Anterior cingulate cortex (tissue), 58 donors: ENCODE measurements around the gene SNX8.
"Not testable (repeated sequence)": the region's sequence is repeated elsewhere in the genome, so short reads cannot be mapped to it uniquely, and the experiment has no call there.

Experiments
- DNase-seq, 58 donors: peaks; one replicate each; lab custom pipeline; 2025; lab: John Stamatoyannopoulos, UW

SNX8 gene

GRCh38 chr7:2314209-2314955 lies at the start of gene SNX8:
Gene SNX8 (minus strand): TSS chr7:2314441. CDS start chr7:2314421, 20 bp downstream.
- peak in 57 of 58 donors; percentile 28 to 95 (median 88) for DNase-seq

- DNase-seq: no peak
Observed at GRCh38 chr7:2362385-2363088, 48.3 kb upstream of the SNX8 start.

DNA sequence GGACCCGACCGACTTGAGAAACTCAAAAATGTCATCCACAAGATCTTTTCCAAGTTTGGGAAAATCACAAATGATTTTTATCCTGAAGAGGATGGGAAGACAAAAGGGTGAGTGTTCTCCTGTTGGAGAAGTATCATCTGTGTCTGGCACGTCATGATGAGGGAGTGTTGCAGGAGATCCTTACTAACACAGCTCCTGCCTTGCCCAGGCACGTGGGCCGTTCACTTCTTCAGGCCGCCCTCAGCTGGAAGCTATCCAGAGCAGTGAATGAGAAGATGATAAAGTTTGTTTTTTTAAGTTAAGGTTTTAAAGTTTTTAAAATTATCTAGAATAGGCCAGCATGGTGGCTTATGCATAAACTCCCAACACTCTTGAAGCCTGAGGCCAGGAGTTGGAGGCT lies 46.6 kb upstream of the SNX8 start:
- DNase-seq: no peak

GRCh38 chr7:2359610-2360009 lies 45.4 kb upstream of the SNX8 start:
- DNase-seq: no peak

DNA sequence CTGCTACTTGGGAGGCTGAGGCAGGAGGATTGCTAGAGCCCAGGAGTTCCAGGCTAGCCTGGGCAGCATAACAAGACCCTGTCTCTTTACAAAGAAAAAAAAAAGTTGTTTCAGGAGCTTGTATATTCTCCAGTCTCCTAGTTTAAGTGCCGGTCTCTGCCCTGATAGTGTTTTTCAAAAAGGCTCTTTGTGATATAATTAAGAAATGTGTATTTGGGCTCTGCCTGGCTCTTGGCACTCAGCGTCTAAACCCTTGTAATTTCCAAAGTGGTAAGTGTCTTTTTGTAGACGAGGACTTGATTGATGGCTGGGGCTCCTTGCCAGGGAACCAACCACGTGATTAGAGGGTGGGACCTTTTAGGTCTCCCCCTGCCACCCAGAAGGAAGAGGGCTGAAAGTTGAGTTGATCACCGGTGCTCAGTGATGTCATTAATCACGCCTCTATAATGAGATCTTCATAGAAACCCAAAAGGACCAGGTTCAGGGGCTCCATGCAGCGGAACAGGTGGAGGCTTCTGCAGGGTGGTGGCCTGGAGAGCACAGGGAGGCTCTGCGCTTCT lies 44.8 kb upstream of the SNX8 start:
- no peak for DNase-seq

GRCh38 chr7:2357571-2357970 lies 43.3 kb upstream of the SNX8 start:
- no peak for DNase-seq

DNA sequence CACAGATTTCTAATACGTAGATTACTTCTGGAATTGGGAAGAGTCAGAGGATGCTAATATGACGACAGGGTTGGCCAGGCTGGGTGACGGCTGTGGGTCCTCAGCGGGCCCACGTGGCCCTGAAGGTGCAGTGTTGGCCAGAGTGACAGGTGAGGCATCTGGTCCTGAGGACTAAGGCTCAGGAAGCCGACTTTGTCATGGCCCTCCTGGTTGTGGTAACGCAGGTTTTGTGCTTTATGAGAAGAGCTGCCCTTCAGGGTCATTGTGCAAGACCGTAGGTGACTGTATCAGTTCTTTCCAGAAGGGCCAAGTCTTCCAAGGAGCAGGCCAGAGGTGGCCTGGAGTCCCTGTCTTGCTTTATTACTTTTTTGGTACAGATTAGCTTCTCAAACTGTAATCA lies 42.9 kb upstream of the SNX8 start:
- no peak for DNase-seq

DNA sequence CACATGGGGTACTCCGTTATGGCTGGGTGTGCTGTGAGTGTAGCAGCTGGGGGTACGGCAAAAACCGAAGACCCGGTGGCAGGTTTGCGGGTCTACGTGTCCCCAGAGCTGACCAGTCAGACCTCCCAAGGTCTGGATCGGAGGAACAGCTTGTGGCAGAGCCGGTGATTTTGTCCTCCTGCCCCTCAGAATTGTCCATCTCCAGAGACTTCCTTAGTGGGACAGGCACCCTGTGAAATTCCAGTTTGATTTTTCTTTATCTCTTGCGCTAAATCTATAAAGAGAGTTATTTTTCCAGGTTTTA lies 41.4 kb upstream of the SNX8 start:
- no peak for DNase-seq

DNA sequence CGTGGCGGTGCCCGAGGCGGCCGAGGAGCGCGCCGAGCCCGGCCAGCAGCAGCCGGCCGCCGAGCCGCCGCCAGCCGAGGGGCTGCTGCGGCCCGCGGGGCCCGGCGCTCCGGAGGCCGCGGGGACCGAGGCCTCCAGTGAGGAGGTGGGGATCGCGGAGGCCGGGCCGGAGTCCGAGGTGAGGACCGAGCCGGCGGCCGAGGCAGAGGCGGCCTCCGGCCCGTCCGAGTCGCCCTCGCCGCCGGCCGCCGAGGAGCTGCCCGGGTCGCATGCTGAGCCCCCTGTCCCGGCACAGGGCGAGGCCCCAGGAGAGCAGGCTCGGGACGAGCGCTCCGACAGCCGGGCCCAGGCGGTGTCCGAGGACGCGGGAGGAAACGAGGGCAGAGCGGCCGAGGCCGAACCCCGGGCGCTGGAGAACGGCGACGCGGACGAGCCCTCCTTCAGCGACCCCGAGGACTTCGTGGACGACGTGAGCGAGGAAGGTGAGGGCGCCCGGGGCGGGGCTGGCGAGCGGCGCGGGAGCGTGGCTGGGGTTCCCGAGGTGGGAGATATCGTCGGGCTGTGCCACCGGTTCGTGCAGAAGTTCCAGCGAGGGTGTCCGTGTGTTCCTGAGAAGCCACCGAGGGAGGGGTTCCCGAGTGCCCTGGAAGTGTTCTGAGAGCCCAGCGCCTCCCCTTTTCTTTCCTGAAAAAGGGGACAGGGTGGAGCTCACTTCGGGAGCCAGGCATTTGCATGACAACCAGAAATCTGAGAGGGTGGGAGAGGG lies 40.9 kb upstream of the SNX8 start:
- peak in 3 of 58 donors; percentile 15 to 52 (median 27) for DNase-seq

GRCh38 chr7:2354186-2354938 lies 40.1 kb upstream of the SNX8 start, which contains the start of gene EIF3B:
Gene EIF3B (plus strand): TSS chr7:2354827. CDS start chr7:2354922, 95 bp downstream.
- peak; percentile 51 to 97 (median 86) for DNase-seq

GRCh38 chr7:2353936-2354185 lies 39.6 kb upstream of the SNX8 start:
- peak in 50 of 58 donors; percentile 56 to 97 (median 88) for DNase-seq

DNA sequence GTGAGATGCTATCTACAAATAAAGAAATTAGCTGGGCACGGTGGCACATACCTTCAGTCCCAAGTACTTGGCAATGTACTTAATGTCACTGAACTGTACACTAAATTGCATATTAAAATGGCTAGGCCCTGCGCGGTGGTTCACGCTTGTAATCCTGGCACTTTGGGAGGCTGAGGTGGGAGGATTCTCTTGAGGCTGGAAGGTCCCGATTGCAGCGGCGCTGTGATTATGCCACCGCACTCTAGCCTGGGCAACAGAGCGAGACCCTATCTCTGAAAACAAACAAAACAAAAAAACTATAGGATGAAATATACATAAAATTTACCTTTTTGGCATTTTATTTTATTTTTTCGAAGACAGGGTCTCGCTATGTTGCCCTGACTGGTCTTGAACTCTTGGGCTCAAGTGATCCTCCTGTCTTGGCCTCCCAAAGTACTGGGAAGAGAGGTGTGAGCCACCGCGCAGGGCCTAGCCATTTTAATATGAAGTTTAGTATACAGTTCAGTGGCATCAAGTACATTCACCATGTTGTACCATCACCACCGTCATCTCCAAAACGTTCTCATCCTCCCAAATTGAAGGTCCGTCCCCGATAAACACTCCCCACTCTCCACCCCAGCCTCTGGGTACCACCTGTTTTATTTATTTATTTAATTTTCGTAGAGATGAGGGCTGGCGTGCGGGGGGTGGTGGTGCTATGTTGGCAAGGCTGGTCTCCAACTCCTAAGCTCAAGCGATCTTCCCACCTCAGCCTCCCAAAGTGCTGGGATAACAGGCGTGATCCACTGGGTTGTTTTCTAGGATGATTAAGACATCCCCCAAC lies 39.1 kb upstream of the SNX8 start:
- peak in 1 of 58 donors; percentile 6 for DNase-seq

DNA sequence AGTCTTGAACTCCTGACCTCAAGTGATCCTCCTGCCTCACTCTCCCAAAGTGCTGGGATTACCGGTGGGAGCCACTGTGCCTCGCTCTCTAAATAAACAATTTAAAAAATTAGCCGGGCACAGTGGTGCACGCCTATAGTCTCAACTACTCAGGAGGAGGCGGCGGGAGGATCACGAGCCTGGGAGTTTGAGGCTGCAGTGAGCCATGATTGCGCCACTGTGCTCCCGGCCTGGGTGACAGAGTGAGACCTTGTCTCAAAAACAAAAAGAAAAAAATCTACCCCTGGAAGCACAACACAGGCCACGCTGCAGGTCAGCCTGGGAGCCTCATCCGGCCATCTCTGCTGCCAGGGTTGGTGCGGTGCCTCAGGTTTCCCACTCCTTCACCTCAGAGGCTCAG lies 36.6 kb upstream of the SNX8 start:
- no peak for DNase-seq

- DNase-seq: no peak
Observed at GRCh38 chr7:2350055-2350454, 35.8 kb upstream of the SNX8 start.

DNA sequence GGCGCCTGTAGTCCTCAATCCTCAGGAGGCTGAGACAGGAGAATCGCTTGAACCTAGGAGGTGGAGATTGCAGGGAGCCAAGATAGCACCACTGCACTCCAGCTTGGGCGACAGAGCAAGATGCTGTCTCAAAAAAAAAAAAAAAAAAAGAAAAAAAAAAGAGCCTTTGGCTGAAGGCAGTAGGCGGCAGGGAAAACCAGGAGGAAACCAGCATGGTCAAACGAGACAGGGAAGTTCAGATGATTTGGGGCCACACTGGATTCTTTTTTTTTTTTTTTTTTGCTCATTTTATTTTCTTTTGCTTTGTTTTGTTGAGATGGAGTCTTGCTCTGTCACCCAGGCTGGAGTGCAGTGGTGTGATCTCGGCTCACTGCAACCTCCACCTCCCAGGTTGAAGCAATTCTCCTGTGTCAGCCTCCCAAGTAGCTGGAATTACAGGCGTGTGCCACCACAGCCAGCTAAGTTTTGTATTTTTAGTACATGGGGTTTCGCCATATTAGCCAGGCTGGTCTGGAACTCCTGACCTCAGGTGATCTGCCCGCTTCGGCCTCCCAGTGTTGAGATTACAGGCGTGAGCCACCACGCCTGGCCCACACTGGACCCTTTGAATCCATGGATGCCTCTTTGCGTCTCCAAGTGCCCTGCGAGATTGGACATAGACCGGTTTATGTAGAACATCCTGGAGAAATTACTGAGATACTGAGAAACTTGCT lies 33.3 kb upstream of the SNX8 start:
- not testable (repeated sequence) for DNase-seq

GRCh38 chr7:2336626-2337299 lies 22.5 kb upstream of the SNX8 start:
- no peak for DNase-seq

- DNase-seq: not testable (repeated sequence)
Observed at GRCh38 chr7:2332606-2333231, 18.5 kb upstream of the SNX8 start.

GRCh38 chr7:2331707-2332106 lies 17.5 kb upstream of the SNX8 start:
- DNase-seq: no peak
